Suprapubic skin (tissue), 3 donors: Measurements from ENCODE around the gene IMP4.

Experiments used
- CTCF ChIP-seq, 2 donors: fragments of 200-600 bp in 1 of 2; fragments of 450-650 bp in 1 of 2; sonication (generic) in 1 of 2; IDR thresholded peaks; one replicate each; pipeline ENCODE4 v1.5.1; 2016 to 2019; ENCODE audit warnings: antibody characterized with exemption in 2 of 2, mild to moderate bottlenecking in 1 of 2, moderate library complexity in 1 of 2
- EP300 ChIP-seq: sonication (generic); formaldehyde crosslinking; IDR thresholded peaks from one replicate; pipeline ENCODE4 v1.6.1; 2017; ENCODE audit warnings: antibody characterized with exemption

DNA sequence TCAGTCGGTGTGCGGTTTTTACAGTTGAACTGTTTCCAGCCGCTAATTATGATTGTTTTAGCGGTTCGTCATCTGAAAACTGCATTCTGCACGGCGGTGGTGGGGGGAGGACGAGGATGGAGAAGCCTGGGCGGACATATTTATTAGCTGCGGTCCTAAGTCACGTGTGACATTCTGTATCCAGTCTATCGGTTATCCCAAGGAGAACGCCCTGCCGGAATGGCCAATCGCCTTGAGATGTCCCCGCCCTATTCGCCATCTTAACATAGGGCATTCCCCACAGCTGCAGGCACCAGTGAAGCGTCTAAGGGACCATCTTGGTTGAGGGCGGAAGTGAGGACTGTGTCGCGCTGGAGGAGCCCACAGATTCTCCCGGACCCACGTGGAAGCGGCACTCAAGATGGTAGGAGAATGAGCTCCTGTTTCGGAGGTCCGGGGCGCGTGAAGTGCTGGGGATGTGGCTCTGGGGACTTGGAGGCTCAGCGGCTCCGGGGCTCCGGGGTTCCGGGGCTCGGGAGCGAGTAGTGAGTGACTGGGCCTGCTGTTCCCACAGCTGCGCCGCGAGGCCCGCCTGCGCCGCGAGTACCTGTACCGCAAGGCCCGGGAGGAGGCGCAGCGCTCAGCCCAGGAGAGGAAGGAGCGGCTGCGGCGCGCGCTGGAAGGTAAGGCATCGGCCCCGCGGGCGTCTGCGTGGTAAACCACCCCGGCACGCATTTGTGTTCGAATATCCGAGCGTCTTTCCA, at the start of gene IMP4:
- TF ChIP-seq CTCF (IDR thresholded peaks at IDR 0.05) (peak in 1 of 2 donors; percentile 30), EP300 (no peak)
